GM21390 (cell line): Measurements from ENCODE around the gene C6orf163.

Experiments used
- ATAC-seq: cut with Tn5 transposase; IDR thresholded peaks from one replicate; pipeline ENCODE4 v1.9.1; 2021; ENCODE audit not compliant: unreplicated experiment

Gene C6orf163

GRCh38 chr6:87408721-87409155 lies 64.1 kb downstream of the C6orf163 start:
- ATAC-seq: no peak
